HG03025 (cell line): Measurements from ENCODE around the gene FAM20C.

Experiments used
- ATAC-seq: cut with Tn5 transposase; IDR thresholded peaks from one replicate; pipeline ENCODE4 v1.9.1; 2021; ENCODE audit warnings: mild to moderate bottlenecking, moderate library complexity; ENCODE audit not compliant: unreplicated experiment, low FRiP score

FAM20C gene

DNA sequence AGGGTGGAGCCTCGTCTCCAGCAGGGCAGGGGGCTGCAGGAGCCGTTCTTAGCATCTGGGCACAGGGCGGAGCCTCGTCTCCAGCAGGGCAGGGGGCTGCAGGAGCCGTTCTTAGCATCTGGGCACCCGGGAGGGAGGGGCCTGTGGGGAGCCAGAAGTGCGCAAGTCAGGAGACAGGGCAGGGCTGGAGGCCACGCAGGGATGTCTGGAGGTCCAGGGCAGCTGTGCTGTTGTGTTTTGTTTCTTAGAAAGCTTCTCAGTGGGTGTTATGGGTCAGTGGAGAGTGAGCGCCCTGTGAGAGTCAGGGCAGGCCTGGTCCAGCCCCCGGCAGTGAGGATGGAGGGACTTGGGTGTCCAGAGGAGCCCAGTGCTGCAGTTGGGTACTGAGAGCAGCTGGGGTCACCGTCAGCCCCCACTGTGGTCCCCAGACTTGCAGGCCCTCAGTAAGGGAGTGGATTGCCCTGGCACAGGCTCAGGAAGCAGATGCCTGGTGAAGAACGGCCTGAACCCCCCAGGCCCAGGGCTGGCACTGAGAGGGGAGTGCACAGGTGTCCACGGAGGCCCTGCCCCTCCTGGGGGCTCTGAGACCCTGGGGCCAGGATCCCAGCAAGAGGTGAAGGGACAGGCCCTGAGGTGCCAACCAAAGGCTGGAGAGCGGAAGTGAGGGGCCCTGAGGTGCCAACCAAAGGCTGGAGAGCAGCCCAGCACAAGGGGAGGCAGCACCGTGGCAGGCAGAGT, 29.8 kb downstream of the FAM20C start:
- ATAC-seq: no peak

DNA sequence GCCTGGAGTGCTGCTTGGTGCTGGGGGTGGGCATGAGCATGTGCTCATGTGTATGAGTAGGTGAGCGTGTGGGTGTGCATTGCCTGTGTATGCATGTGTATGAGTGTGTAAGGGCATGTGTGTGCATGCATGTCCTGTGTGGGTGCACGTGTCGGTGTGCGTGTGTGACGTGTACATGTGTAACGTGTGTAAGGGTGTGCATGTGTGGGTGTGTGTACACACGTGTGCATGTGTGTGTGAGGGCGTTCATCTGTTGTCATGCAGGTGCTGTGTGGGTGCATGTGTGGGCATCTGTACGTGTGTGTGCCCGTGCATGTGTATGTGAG, 30.3 kb downstream of the FAM20C start:
- ATAC-seq: no peak

DNA sequence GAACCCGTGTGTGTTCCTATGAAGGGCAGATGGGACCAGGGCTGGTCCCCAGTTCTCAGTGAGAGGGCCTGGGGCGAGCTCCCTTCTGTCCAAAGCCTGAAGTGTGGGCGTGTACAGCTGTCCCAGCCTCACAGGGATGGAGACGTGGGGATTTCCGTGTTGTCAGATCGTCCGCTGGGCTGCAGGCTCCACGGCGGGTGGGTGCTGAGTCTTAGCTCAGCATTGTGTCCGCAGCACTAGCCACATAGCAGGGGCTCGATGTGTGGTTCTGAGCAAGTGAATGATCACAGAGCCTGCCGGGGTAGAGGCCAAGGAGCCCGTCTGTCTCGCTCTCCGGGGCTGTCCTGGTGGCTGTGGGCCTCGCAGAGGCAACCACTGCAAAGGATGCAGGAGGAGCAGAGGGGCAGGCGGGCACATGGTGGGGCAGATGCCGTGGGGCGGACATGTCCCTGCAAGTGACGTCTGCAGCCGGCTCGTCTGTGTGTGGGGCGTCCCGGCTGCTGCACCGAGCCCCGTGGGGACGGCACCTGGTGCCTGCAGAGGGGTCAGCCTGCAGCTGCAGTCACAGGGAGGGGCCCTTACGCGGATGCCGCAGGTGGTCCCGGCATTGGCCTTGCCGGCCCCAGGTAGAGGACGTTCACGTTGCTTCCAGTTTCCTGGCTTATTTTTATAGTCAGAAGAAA, 30.9 kb downstream of the FAM20C start:
- no peak for ATAC-seq

DNA sequence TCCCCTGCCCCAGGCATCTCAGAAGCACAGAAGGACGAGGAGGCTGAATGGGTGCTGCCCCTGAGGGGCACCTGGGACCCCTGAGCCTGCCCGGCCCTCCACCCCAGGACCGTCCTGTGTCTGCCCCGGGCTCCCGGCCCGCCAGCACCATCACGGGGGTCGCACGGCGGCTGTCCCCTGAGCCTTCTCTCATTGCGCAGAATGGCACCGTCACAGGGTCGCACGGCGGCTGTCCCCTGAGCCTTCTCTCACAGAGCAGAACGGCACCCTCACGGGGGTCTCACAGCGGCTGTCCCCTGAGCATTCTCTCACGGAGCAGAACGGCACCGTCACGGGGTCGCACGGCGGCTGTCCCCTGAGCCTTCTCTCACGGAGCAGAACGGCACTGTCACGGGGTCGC, 31.5 kb downstream of the FAM20C start:
- no peak for ATAC-seq

DNA sequence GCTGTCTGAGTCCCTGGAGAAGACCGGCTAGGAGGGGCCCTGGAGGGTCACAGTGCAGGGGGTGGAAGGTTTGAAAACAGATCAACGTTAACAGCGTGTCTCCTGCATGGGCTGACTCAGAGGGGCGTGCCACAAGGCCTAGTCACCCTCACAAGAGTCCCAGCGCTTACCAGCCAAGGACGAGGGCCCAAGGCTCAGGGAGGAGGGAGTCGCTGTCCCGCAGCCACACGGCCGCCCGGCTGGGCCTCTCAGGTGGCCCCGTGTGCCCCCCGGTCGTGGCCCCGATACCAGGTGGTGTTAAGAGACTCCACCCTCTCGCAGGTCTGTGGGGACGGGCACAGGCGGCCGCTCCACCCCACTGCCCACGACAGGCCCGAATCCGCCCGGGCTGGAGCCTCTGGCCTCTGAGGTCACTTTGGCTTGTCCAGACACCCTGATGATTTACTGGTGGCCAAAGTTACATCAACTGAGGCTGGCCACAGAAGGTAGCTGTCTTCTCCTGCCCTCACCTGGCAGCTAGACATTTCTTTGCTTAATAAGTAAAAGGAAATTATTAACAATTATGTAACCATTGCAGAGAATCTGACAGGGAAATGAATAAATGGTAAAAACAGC, 34.0 kb downstream of the FAM20C start:
- ATAC-seq: no peak

DNA sequence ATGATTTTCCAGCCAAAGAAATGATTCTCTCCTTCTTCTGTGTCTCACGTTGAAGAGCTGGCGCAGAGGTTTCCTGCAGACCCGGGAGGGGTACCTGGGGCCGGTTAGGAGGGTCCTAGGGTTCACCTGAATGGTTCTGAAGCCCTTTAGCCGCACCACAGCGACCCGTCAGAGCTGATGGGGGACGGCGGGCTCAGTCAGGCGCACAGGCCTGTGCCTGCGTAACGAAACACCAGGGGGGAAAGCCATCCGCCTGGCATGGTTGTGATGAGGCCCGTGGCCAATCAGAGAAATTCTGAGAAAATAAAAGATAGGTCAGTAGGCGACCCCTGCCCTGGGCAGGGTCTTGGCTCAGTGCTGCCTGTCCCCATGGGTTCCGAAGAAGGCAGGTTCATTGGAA, 35.6 kb downstream of the FAM20C start:
- no peak for ATAC-seq

DNA sequence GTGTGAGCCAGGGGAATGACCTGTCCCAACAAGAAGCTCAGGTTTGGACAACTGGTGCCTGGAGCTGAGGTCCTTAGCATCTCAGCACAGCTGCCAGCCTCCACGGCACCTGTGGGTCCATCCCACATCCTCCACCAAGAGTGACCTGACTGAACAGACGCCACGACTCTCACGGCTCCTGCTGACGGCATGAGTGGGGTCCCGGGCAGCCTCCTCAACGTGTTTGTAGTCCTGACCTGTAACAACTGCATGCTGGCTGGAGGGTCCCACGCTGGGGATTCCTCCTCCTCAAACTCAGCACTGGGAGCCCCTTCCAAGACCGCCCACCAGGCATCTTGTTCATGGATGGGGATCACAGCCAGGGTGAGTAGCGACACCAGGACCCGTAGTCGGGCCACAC, 36.2 kb downstream of the FAM20C start:
- no peak for ATAC-seq

DNA sequence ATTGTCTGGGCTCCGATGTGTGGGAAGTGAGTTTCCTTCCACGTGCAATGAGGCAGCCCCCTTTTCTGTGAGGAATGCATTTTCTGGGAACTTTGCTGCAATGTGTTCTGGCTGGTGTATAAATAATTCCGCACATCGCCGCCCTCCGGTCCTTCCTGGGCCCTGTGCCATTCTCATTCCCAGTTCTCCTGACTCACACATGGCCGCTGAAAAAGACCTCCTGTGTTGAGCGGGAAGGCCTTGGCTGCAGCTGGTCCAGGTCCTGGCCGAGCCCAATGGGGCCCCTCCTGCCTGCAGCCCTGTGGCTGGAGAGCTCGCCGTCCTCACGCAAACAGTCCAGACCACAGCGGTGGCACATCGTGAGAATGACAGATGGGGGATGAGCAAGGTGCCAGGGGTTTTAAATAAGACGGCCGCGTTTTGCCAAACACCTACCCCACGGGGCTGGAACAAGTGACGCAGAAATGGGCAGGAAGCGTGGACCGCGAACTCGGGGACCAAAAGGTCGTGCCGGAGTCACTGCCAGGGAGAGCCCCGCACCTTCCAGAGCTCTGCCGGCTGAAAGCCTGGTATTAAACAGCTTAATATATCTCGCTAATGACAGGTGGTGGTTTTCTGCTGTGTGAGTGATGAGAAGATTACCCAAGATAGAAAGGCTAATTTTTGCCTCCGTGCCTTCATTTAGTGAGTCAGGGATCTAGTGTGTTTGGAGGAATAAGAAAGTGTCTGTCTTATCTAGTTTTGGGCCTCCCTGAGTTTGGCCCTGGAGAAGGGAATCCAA, 37.0 kb downstream of the FAM20C start:
- no peak for ATAC-seq

DNA sequence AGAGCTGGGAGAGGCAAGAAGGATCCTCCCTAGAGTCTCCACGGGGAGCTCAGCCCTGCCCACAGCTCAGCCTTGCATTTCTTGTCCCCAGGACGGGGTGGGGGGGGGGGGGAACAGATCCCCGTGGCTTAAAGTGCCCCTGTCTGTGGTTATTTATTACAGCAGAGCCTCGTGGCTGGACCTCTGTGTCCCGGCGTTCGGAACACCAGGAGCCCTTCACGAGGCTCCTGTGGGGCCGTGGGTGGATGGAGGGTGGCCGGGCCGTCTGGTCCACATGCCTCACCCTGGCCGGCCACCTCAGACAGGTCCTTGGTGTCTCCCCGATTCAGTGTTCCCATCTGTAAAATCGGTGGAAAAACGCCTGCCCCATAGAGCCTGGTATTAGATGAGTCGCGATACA, 37.9 kb downstream of the FAM20C start:
- ATAC-seq: no peak

DNA sequence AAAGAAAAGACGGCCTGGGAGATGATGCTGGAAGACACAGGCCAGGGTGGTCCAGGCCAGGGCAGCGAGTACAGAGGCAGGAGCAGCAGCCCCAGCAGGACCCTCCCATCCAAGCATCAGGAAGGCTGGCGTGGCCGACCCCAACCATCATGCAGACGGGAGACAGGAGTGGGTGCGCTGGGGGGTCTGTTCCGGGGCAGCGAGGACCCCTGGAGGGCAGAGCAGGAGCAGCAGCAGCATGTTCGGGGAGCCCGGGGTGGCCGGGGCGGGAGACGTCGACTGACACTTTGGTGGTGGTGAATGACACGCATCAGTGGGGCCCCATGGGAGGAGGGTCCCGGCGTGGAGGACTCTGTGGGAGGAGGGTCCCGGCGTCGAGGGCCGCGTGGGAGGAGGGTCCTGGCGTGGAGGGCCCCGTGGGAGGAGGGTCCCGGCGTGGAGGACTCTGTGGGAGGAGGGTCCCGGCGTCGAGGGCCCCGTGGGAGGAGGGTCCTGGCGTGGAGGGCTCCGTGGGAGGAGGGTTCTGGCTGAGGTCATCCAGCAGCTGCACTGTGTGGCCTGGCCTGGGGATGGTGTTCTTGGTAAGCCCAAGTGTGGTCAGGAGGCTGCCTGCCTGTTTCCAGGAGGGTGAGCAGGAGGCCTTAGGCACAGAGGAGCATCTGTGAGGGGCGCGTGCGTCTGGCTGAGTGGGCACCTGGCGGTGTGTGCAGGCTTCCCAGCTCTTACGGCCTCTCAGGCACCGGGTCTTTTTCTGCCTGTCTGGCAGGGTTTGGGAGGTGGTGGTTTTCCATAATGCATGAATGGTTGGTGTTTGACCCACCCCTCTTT, 38.9 kb downstream of the FAM20C start:
- ATAC-seq: no peak

DNA sequence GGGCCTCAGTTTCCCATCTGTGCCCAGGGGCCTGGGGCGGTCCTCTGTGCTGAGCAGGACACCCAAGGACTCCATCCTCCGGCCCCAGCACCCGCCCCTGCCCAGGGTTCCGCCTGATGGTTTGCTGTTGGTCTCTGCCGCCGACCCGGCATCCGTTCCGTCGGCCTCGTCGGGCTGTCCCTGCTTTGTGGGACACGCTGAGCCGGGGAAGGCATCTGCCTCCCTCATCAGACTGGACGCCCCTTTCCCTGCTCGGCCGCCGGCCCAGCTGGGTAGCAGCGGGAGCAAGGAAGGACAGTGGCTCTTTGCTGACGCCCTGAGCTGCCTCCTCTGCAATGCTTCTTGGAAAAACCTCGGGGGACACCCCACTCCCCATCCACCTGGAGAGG, 39.5 kb downstream of the FAM20C start:
- no peak for ATAC-seq

DNA sequence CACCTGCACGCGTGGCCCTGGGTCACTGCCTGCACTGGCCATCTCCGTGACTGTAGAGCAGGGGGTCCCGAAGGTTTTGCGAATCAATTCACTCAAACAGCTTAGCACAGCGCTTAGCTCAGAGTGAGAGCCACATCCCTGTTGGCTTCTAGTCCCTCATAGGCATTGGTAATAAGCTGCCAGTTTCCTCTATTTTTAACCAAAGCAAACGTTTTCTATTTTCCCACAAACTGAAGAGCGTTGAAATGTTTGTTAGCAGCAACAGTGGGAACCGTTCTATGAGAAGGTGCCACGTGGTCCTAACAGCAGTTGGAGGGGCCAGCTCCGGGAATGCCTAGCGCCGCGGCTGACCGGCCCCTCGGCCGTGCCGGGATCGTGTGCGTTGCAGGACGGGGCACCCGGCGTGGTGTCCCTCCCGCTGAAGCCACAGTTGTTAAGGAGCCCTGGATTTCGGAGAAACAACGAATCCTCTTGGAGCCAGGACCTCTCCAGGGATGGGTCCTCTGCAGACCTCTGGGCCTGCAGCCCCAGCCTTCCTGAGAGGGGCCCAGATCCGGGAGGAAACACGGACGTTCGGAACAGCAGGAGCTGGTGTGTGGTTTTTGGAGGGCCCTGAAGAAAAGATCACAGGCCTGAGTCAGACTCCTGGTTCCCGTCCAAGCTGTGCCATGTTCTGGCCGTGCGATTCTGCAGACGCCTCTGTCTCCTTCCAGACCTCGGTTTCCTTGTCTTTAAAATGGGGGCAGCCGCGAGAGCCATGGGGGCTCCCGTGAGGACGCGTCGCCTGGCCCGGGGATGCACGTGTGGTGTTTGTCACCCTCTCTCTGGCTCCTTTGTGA, 40.3 kb downstream of the FAM20C start:
- ATAC-seq: no peak

DNA sequence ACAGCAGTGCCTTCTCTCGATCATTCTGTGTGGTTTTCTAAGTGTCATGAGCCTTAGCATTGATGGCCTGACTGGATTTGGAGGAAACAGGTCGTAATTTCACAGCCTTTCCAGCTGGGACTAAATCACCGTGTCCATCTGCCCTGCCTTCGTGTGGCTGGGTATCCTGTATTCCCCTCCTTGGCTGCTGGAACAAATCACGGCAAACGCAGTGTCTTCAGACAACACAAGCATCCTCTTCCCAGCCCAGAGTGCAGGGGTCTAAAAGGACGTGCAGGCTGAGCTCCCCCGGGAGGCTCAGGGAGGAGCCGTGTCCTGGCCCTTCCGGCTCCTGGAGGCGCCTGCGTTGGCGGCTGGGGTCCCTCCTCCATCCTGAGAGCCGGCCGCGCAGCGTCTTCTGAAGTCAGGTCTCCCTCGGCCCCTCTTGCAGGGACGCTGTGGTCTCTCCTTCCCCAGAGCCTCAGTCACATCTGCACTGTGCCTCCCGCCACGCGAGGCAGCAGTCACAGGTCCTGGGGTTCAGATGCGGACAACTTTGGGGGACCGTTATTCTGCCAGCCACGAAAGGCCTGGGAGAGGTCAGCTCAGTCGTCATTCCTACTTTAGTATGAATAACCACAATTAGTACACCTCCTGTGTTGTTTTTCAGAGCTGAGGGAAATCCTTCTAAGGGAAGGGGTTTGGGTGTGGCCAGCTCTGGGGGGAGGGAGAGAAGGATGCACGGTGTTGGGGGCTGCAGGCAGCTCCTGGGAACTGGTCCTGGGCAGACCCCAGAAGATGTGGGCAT, 41.1 kb downstream of the FAM20C start:
- no peak for ATAC-seq

DNA sequence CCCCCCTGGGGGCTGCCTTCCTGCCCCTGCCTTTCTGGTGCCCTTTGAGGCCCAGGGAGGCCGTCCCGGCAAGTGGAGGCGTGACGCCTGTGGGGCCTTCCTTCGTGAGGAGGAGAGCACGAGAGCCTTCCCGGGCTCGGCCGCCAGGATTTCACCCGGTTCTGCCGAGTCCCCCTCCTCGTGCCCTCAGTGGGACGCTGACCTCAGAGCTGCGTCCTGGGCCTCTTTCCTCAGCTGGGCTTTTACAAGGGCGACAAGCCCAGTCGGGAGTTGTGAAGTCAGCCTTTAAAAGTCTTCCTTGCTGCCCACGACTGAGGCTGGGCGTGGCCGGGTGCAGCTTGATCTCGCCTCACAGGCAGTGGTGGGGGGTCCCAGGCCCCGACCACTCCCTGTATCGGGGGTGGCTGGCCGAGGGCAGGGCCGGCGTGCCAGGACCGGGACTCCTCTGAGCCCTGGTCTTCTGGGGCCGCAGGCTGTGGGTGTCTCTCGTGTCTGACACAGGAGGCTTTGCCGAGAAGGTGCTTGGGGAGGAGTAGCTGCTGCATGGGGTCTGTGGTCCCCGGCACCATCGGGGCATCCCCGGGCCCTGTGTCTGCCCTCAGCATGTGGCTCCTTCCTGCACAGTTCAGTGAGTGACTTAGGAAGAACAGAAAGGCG, 41.8 kb downstream of the FAM20C start:
- ATAC-seq: no peak

DNA sequence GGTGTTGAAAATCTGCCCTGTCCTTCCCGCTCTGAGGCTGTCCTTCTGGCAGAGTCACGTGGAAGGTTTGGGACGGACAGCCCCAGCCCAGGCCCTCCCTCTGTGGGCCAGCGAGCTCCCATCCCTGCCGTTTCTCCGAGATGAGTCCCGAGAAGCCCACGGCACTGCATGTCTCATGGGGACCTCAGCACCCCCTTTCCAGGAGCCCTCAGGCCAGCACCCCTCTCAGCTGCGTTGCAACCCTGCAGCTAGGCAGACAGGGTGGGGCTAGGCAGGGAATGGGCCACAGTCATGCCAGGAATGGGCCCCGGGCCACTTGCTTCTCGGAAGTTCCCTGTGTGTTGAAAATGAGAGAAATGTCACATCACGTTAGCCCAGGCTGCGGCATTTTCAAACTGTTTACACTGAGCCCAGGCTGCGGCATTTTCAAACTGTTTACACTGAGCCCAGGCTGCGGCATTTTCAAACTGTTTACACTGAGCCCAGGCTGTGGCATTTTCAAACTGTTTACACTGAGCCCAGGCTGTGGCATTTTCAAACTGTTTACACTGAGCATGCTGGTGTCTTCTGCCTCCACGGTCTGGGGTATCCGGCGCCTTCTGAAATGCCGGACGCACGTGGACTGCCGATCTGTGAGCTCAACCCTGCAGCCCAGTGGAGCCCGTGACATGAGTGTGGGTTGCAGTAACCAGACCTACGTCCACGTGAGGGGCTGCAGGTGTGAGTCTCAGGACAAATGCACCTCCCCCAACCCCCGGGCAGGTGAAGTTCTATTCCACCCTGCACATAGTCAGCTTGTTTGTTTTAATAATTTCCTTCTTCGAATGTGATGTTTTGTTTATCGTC, 42.6 kb downstream of the FAM20C start:
- ATAC-seq: no peak

DNA sequence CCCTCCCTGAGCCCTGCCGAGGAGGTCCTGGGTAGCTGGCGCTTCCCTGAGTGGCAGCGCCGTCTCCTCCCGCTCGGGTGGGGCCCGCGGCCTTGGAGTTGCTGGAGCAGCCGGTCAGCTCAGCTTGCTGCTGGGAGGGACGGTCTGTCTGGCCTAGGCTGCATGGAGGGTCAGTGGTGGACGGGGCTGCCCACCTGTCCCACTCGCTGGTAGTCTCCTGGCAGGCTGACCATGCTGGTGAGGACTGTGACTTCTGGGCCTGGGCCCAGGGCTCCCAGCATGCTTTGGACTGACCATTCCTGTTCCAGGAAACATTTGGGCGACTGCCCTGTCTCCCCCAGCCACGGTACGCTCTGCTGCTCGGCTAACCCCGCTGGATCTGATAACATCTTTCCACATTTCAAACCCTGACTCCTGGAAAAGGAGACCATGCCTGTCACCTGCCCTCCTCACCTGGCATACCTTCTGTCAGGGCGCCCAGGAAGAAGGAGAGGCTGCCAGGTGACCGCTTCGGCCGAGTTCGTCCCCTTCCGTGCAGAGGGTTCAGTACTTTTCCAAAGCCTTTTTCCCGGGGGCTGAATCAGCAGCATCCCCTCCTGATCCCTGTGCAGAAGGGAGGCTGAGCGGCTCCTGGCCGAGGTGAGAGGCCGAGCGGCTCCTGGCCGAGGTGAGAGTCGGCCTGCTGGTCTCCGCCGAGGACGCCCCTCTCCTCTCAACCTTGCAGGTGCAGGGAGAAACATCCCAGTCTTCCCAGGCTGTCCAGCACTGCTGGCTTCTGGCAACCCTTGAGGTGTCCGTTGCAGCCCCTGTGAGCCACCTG, 43.4 kb downstream of the FAM20C start:
- ATAC-seq: no peak

DNA sequence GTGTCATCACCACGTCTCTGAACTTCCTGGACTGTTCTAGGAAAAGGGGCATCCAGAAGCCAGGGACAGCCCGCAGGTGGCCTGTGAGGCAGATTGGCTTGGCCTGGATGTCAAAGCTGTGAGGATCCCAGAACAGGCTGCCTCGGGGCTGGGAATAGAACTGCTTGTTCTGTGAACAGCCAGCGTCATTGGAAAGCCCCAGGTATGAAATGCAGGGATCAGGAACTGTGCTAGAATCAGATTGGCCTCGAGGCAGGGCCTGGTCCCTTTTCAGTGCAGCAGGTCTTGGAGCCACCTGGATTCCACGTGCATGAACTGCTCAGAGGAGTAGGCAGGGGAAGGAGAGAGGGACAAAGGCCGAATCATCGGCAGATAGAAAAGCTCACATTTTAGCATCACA, 44.6 kb downstream of the FAM20C start:
- no peak for ATAC-seq
